Astrocyte of the cerebellum (primary cell): Measurements from ENCODE around the gene GSS.
A peak's percentile ranks its signal among the peaks of the same experiment; 100 is the strongest.
"Not testable (repeated sequence)": the region's sequence is repeated elsewhere in the genome, so short reads cannot be mapped to it uniquely, and the experiment has no call there.

Experiments
- DNase-seq: peaks from one replicate; pipeline ENCODE4 v3.0.0-alpha.2; 2011; ENCODE audit warnings: low read depth
- H3K4me3 ChIP-seq: 2 replicates; pipeline ENCODE4 v1.5.1; 2011; ENCODE audit warnings: mild to moderate bottlenecking, low read depth, low read length, moderate library complexity
- in situ Hi-C: cut with HindIII; loops from 2 replicates; pipeline ENCODE4 v1.10.0; 2017; ENCODE audit warnings: low sequenced_read_pairs
- TF ChIP-seq, protein P1 (sequence below): IDR thresholded peaks from 2 replicates; pipeline ENCODE4 v1.5.1; 2012; ENCODE audit warnings: low read length, low read depth, moderate library complexity, mild to moderate bottlenecking; ENCODE audit errors: missing control alignments

The GSS gene

DNA sequence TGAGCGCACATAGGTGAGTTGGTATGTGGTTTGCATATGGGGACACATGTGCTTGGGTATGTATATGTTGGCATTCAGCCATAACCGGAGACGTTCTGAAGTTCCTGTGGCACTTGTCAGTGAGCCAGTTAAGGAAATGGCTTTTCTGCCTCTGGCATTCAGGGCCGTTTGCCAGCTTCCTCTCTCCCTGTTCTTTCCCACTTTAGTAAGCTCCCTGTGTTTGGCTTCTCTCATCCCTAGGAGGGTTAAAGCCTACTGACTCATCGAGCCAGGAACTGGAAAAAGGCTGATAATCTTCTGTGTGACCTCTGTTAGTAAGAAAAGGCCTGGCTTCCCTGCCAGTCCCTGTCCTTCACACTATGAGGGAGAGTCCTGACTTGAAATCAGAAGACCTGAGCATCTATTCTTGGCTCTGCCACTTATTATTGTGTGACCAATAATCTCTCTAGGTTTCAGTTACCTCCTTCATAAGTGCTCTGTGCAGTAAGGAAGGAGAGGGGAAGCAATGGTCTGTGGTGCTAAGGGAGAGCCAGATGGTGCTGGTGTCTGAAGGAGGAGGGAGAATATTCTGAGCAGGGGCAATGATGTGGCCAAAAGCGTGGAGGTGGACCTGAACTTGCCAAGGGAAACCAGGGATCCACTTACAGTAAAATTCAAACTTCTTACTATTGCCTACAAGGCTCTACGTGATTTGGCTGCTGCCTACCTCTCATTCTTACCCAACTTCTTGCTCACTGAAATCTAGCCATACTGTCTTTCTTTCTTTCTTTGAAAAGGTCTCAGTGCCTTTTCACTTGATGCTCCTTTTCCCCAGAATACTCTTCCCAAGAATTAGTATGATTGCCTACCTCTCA, 47.8 kb downstream of the GSS start:
- in situ Hi-C loops = no loop called here
- DNase-seq = peak; percentile 68
- TF ChIP-seq, protein P1, sequence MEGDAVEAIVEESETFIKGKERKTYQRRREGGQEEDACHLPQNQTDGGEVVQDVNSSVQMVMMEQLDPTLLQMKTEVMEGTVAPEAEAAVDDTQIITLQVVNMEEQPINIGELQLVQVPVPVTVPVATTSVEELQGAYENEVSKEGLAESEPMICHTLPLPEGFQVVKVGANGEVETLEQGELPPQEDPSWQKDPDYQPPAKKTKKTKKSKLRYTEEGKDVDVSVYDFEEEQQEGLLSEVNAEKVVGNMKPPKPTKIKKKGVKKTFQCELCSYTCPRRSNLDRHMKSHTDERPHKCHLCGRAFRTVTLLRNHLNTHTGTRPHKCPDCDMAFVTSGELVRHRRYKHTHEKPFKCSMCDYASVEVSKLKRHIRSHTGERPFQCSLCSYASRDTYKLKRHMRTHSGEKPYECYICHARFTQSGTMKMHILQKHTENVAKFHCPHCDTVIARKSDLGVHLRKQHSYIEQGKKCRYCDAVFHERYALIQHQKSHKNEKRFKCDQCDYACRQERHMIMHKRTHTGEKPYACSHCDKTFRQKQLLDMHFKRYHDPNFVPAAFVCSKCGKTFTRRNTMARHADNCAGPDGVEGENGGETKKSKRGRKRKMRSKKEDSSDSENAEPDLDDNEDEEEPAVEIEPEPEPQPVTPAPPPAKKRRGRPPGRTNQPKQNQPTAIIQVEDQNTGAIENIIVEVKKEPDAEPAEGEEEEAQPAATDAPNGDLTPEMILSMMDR = no peak
- H3K4me3 ChIP-seq = no peak overlapping the region

DNA sequence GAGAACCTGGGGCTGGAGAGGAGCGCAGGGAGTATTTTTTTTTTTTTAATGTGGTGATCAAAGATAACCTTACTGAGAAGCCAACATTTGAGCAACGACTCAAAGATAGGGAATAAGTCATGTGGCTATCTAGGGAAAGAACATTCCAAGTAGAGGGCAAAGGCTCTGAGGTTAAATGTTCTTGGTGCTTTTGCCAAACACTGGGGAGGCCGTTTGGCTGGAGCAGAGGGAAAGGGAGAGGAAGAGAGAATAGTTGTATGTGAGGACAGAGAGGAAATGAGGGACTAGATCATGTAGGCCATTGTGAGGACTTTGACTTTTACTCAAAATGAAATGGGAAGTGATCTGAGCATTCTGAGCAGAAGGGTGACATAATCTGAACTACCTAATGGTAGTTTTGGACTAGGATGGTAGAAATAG, 51.4 kb downstream of the GSS start:
- TF ChIP-seq, protein P1 = no peak
- in situ Hi-C loops = no loop called here
- H3K4me3 ChIP-seq = no peak overlapping the region
- DNase-seq = no peak

DNA sequence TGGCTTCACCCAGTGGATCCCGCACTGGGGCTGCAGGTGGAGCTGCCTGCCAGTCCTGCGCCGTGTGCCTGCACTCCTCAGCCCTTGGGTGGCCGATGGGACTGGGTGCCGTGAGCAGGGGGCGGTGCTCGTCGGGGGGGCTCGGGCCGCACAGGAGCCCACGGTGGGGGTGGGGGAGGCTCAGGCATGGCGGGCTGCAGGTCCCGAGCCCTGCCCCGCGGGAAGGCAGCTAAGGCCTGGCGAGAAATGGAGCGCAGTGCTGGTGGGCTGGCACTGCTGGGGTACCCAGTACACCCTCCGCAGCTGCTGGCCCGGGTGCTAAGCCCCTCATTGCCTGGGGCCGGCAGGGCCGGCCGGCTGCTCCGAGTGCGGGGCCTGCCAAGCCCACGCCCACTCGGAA, 56.9 kb downstream of the GSS start:
- H3K4me3 ChIP-seq, DNase-seq, in situ Hi-C loops: not testable (repeated sequence)

DNA sequence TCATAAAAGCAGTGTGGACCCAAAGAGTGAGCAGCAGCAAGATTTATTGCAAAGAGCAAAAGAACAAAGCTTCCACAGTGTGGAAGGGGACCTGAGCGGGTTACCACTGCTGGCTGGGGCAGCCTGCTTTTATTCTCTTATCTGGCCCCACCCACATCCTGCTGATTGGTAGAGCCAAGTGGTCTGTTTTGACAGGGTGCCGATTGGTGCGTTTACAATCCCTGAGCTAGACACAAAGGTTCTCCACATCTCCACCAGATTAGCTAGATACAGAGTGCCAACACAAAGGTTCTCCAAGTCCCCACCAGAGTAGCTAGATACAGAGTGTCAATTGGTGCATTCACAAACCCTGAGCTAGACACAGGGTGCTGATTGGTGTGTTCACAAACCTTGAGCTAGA, 57.5 kb downstream of the GSS start:
- H3K4me3 ChIP-seq, DNase-seq, in situ Hi-C loops: not testable (repeated sequence)

DNA sequence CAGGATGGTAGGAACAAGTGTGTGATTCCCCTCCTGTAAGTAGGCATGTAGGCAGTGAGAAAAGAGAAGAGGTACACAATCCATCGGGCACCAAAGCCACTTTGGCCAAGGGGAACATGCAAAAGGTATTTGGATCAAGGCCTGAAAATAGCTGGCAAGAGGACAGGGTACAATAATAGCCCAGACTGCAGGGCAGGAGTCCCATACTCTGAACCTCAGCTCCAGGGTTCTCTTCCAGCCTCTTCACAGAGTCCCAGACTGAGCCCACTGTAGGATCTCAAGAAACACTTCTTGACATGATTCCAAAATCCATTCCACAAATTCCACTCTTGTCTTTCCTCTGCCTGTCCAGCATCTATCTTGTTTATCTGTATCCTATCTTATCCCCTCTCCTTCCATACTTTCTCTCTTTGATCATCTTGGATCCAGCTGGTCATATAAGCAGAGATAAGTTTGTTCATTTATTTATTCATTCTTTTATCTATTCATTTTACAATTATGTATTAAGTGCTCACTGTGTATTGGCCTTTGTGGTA, 59.5 kb downstream of the GSS start:
- in situ Hi-C loops = no loop called here
- H3K4me3 ChIP-seq = no peak overlapping the region
- DNase-seq = no peak
- TF ChIP-seq, protein P1 = no peak

DNA sequence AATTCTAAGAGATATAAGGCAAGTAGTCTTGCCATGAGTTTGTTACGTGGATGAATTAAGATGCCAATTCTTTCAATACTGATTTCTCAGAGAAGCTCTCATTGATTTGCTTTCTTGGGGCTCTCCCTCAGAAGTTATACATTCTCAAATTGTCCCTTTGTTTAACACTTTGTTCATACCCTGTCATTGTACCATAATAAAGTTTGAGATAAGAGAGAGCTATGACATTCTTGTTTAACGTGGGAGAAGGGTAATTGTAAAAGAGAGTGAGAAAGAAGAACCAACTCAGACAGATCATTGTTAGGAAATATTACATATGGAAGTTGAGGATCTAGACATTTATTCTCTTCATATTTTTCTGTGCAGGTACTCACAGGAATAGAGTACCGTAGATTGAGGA, 60.1 kb downstream of the GSS start:
- DNase-seq = no peak
- TF ChIP-seq, protein P1 = no peak
- in situ Hi-C loops = no loop called here
- H3K4me3 ChIP-seq = no peak overlapping the region

DNA sequence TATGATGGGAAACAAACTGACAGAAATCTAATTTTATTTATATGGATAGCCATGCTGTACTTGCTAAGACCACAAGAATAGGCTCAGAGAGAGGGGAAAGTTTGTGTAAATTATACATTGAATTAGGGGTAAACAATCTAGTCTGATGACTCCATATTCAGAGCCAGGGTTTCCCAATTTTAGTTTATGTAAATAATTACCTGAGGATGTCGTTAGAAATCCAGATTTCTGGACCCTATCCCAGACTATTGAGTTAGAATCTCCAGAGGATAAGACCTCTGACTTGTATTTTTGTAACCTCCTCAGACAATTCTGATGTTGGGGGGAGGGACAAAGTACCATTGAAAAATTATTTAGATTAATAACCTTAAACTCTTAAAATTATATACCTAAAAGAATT, 60.9 kb downstream of the GSS start:
- no peak overlapping the region for H3K4me3 ChIP-seq
- TF ChIP-seq, protein P1 = no peak
- in situ Hi-C loops = no loop called here
- DNase-seq = no peak

DNA sequence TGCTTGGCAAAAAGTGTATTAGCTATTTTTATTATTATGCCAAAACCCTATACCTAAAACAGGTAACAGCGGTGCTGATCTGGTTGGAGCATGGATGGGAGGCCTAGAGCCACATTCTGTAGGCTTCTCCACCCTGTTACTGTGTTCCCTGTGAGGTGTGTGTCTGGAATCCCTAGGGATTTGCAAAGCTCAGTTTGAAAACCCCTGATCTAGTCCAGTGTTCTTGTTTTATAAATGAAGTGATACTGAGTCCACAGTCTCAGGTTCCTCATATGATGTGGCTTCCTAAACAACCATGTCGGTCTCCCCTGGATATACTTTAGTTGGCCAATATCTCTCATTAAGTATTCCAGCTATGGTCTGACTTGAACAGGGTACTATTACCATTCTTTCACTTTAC, 62.9 kb downstream of the GSS start:
- DNase-seq = no peak
- TF ChIP-seq, protein P1 = no peak
- in situ Hi-C loops = no loop called here

More for the DNA sequence above, 62.9 kb downstream of the GSS start:
- no peak overlapping the region for H3K4me3 ChIP-seq
